Endothelial cell (in vitro differentiated cells): ENCODE data around the gene CNKSR3. TPM values are rescaled to one million over a fixed set of nuclear protein-coding genes. Genes with fewer than 3 reads are reported as not detected.

ENCODE experiments used
- DNase-seq: peaks from one replicate; pipeline ENCODE4 v3.0.0; 2021; ENCODE audit warnings: low spot score
- H3K27ac Mint-ChIP-seq: one replicate; pipeline ENCODE4 v1.8.0; 2021; ENCODE audit warnings: mixed read lengths, inconsistent platforms; ENCODE audit not compliant: unreplicated experiment
- H3K27me3 Mint-ChIP-seq: one replicate; pipeline ENCODE4 v1.8.0; 2021; ENCODE audit warnings: mild to moderate bottlenecking, moderate library complexity, mixed read lengths, inconsistent platforms; ENCODE audit not compliant: unreplicated experiment
- H3K36me3 Mint-ChIP-seq: one replicate; pipeline ENCODE4 v1.8.0; 2021; ENCODE audit warnings: mild to moderate bottlenecking, low read depth, mixed read lengths, inconsistent platforms; ENCODE audit not compliant: unreplicated experiment
- H3K4me1 Mint-ChIP-seq: one replicate; pipeline ENCODE4 v1.8.0; 2021; ENCODE audit warnings: mild to moderate bottlenecking, mixed read lengths, inconsistent platforms; ENCODE audit not compliant: unreplicated experiment
- H3K4me3 Mint-ChIP-seq: one replicate; pipeline ENCODE4 v1.8.0; 2021; ENCODE audit warnings: mild to moderate bottlenecking, mixed read lengths, inconsistent platforms; ENCODE audit not compliant: unreplicated experiment
- H3K9me3 Mint-ChIP-seq: one replicate; pipeline ENCODE4 v1.8.0; 2021; ENCODE audit warnings: mixed read lengths, inconsistent platforms; ENCODE audit not compliant: unreplicated experiment
- long read RNA-seq: library from polyadenylated mRNA; unstranded; transcript quantifications from one replicate; pipeline ENCODE4 v2.0.0, GENCODE V29; 2020; ENCODE audit not compliant: unreplicated experiment
- total RNA-seq: library from RNA; stranded (reverse); fragmentation: NEBNext Ultra II Directional; extraction: Animal tissue kit (Norgen Biotek cat#: 25700); gene quantifications from one replicate; pipeline ENCODE4 v1.2.1, GENCODE V29; 2021; ENCODE audit not compliant: unreplicated experiment
- TF ChIP-seq, protein P1 (sequence below): fragments of 200-600 bp; sonication (generic); IDR thresholded peaks from one replicate; pipeline ENCODE4 v1.5.0; 2021; ENCODE audit warnings: antibody characterized with exemption; ENCODE audit not compliant: unreplicated experiment

The CNKSR3 gene
- total RNA-seq, result 9.7 TPM
- long read RNA-seq, full-length matches to known transcripts, result 2 of 3 reads
- long read RNA-seq, partial matches to known transcripts, result 1 of 3 reads
- long read RNA-seq, other reads (novel, unspliced or antisense), result 0 of 3 reads

DNA sequence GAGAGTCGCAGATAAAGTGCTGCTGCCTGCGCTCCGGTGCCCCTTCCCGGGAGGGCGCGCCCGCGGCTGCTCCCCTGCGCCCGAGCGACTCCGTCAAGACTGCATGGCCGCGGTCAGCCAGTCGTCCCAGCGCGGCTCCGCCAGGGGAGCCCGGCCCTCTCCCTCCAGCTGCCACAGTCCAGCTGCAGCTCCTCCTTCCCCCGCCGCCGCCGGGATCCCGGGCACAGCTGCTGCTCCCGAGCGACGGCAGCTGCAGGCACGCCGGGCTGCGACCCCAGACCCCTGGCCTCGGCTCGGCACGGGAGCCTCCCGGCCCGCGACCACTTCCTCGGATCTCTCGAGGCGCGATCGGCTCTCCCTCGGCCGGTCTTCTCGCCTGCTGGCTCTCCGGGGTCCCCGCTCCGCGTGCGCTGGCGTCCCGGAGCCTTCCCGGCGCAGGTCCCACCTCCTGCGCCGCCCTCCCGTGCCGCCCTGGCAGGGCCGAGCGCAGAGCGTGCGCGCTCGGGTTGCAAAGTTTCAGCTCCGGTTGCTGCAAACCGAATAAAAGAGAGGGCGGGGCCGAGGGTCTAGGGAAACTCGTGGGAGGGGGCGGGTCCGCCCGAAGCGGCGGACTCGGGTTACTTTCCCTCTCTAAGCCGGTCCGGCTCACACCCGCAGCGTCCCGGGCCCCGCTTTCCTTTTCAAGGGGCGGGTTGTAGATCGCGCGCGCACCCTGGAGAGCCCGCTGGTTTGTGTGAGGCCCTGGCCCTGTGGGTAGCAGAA is at the start of gene CNKSR3:
TSS of gene CNKSR3 (minus strand) at position 542 of the 762 bp plus-strand sequence. CDS start 571 bp downstream, outside the sequence.
- Mint-ChIP-seq H3K27me3 (peaks cover 5% of the 10 kb centered on the region), H3K36me3 (no peaks in the 10 kb centered on the region), H3K27ac (peak within 1 kb of the TSS; percentile 48)

GRCh38 chr6:154558984-154559383 is 48.5 kb upstream of the CNKSR3 start:
- Mint-ChIP-seq H3K9me3 (no peaks in the 10 kb centered on the region), H3K36me3 (no peaks in the 10 kb centered on the region), H3K27me3 (peaks cover 3% of the 10 kb centered on the region), H3K4me3 (no peak overlapping the region), H3K27ac (no peak overlapping the region), H3K4me1 (no peaks in the 10 kb centered on the region)
- no peak for DNase-seq
- TF ChIP-seq, protein P1, sequence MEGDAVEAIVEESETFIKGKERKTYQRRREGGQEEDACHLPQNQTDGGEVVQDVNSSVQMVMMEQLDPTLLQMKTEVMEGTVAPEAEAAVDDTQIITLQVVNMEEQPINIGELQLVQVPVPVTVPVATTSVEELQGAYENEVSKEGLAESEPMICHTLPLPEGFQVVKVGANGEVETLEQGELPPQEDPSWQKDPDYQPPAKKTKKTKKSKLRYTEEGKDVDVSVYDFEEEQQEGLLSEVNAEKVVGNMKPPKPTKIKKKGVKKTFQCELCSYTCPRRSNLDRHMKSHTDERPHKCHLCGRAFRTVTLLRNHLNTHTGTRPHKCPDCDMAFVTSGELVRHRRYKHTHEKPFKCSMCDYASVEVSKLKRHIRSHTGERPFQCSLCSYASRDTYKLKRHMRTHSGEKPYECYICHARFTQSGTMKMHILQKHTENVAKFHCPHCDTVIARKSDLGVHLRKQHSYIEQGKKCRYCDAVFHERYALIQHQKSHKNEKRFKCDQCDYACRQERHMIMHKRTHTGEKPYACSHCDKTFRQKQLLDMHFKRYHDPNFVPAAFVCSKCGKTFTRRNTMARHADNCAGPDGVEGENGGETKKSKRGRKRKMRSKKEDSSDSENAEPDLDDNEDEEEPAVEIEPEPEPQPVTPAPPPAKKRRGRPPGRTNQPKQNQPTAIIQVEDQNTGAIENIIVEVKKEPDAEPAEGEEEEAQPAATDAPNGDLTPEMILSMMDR, result no peak

More for the DNA sequence above, at the start of gene CNKSR3:
- TF ChIP-seq, protein P1, result no peak
- peaks cover 27% of the 10 kb centered on the region for H3K4me1 Mint-ChIP-seq
- H3K4me3 Mint-ChIP-seq, result peak within 1 kb of the TSS; percentile 90
- DNase-seq, result peak; percentile 89
- H3K9me3 Mint-ChIP-seq, result no peaks in the 10 kb centered on the region

DNA sequence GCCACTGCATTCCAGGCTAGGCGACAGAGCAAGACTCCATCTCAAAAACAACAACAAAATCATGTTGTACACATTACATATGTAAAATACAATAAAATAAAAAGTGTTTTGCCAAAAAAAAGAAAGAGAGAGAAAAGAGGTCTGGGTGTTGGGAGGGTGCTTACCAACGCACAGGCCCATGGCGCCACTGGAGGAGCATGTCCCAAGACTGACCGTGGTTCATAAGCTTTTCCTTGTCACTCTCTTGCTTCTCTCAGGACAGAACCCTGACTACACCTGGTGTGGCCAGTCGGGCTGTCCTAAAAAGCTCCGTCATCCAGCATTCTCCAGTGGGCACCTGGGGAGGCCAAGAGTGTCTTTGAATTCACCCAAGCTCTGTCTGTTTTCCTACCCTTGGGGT is 48.0 kb upstream of the CNKSR3 start:
- Mint-ChIP-seq H3K27me3 (peaks cover 3% of the 10 kb centered on the region), H3K9me3 (no peaks in the 10 kb centered on the region), H3K36me3 (no peaks in the 10 kb centered on the region), H3K4me1 (no peaks in the 10 kb centered on the region), H3K27ac (no peak overlapping the region), H3K4me3 (no peak overlapping the region)
- TF ChIP-seq, protein P1, result no peak
- DNase-seq, result no peak

DNA sequence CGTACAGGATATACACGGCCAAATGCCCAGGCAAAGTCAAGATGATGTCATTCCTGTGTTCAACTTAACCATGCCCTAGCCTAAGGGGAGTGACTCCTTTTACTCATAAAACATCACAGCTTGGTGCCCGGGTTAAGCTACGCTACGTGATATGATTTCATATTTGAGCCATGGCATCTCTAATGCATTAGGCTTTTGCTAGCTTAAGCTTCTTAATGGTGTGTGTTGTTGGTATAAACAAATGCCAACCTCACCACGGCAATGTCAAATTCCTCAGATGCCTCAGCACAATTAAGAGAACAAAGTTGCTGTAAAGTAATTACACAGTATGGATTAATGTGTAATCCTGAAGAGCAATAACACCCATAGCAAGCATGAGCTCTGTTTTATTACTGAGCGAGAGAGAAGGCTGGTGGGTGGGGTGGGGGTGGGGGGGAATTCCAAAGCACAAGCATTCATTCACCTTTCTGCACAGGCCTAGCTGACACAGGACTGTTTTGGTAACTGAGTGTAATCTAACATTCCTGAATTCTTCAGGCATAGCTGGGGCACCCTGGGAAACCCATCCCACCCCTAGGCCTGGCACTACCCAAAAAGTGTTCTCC is 44.7 kb upstream of the CNKSR3 start:
- Mint-ChIP-seq H3K27ac (no peak overlapping the region), H3K9me3 (no peaks in the 10 kb centered on the region), H3K36me3 (no peaks in the 10 kb centered on the region), H3K27me3 (peaks cover 3% of the 10 kb centered on the region), H3K4me1 (no peaks in the 10 kb centered on the region), H3K4me3 (no peak overlapping the region)
- TF ChIP-seq, protein P1, result no peak
- DNase-seq, result no peak

- Mint-ChIP-seq H3K9me3 (no peaks in the 10 kb centered on the region), H3K27me3 (peaks cover 6% of the 10 kb centered on the region), H3K27ac (no peak overlapping the region), H3K4me1 (no peaks in the 10 kb centered on the region), H3K36me3 (no peaks in the 10 kb centered on the region), H3K4me3 (no peak overlapping the region)
- no peak for DNase-seq
- TF ChIP-seq, protein P1, result no peak
Measured at GRCh38 chr6:154554491-154554890, 44.0 kb upstream of the CNKSR3 start.
